Ovary (tissue), 10 donors: ENCODE results near the gene CSN1S1. TPM values are rescaled to one million over a fixed set of nuclear protein-coding genes. Genes with fewer than 3 reads are reported as not detected.

Source experiments
- DNase-seq, 5 donors: peaks; one replicate each; pipeline ENCODE4 v3.0.0-alpha.2; 2019 to 2020
- H3K27ac ChIP-seq, 2 donors: fragments of 200-600 bp; one replicate each; pipeline versions ENCODE4 v1.5.1 to v1.8.0; 2019 to 2022
- H3K27me3 ChIP-seq: fragments of 200-600 bp; one replicate; pipeline ENCODE4 v1.8.0; 2022
- H3K36me3 ChIP-seq: fragments of 200-600 bp; sonication (generic); one replicate; pipeline ENCODE4 v1.5.1; 2019
- H3K4me1 ChIP-seq: one replicate; pipeline ENCODE4 v1.8.1; 2013; ENCODE audit warnings: mild to moderate bottlenecking, moderate library complexity; ENCODE audit not compliant: insufficient read depth
- H3K4me3 ChIP-seq: fragments of 200-600 bp; sonication (generic); one replicate; pipeline ENCODE4 v1.5.1; 2017
- H3K9me3 ChIP-seq, 2 donors: fragments of 200-600 bp in 1 of 2; sonication (generic) in 1 of 2; one replicate each; pipeline versions ENCODE4 v1.5.1 to v1.8.1; 2013 to 2019; ENCODE audit warnings: mild to moderate bottlenecking in 1 of 2, moderate library complexity in 1 of 2
- EP300 ChIP-seq: sonication (generic); formaldehyde crosslinking; IDR thresholded peaks from one replicate; pipeline ENCODE4 v1.6.1; 2017; ENCODE audit warnings: antibody characterized with exemption
- POLR2A ChIP-seq: fragments of 450-650 bp; IDR thresholded peaks from one replicate; pipeline ENCODE4 v1.6.1; 2017; ENCODE audit warnings: antibody characterized with exemption, mild to moderate bottlenecking, moderate library complexity
- WGBS, 3 donors: extraction: QIAGEN DNeasy Blood & Tissue Kit in 1 of 3; methylation state at CpG; one replicate each; pipeline versions ENCODE4 v1.1.5 to v1.1.7; 2013 to 2017; 5-methylcytosine and 5-hydroxymethylcytosine counted together
- intact Hi-C, 4 donors: fragments of 100-400 bp; cut with DNase I; formaldehyde crosslinking; loops; one replicate each; pipeline versions ENCODE4 v1.11.0 to v1.15.1; 2022 to 2023
- long read RNA-seq, 3 donors: library from polyadenylated mRNA in 2 of 3; unstranded in 2 of 3; transcript quantifications; one replicate each; pipeline ENCODE4 v2.0.0 and lab custom pipeline, GENCODE V29; 2021 to 2026
- polyA plus RNA-seq, 2 donors: library from polyadenylated mRNA; stranded (reverse); fragments of 200-250 nt in 1 of 2; fragments of 350-450 nt in 1 of 2; fragmentation: Illumina TruSeq in 1 of 2; extraction: RNeasy Lipid Tissue Mini Kit (QIAGEN cat#74804) in 1 of 2; gene quantifications; one replicate each; pipeline ENCODE4 v1.2.3, GENCODE V29; 2013 to 2014
- total RNA-seq, 7 donors: library from RNA; depleted of rRNA in 2 of 7; stranded (reverse); fragments of >200 nt in 2 of 7; fragmentation: NEBNext Ultra II Directional in 3 of 7; extraction: Animal tissue kit (Norgen Biotek cat#: 25700) in 3 of 7; gene quantifications; one replicate each; pipeline versions ENCODE4 v1.1.0 to v1.2.4, GENCODE V29; 2016 to 2023
- TF ChIP-seq, protein P1 (sequence below), 3 donors: fragments of 450-650 bp in 2 of 3; fragments of 200-600 bp in 1 of 3; IDR thresholded peaks; one replicate each; pipeline versions ENCODE4 v1.5.1 to v1.8.0; 2016 to 2022; ENCODE audit warnings: antibody characterized with exemption in 3 of 3, mild to moderate bottlenecking in 1 of 3
- donor health status: DM: no; HTN: no; CAD: no; lungs with moderate emphysema.
- donor health status: DM: no; HTN: no; CAD: no.
- donor health status: Bipolar disorder and iron deficiency.
- donor health status: DM: yes; HTN: yes; CAD: no.
- donor health status: DM: no; HTN: no; CAD: no.
- donor health status: DM: yes; HTN: yes; CAD: no.

Gene CSN1S1
- total RNA-seq, result not detected
- polyA plus RNA-seq, result not detected
- long read RNA-seq, donor 1, result 0 reads
- long read RNA-seq, donor 2, result 0 reads
- long read RNA-seq, donor 3, result 0 reads

DNA sequence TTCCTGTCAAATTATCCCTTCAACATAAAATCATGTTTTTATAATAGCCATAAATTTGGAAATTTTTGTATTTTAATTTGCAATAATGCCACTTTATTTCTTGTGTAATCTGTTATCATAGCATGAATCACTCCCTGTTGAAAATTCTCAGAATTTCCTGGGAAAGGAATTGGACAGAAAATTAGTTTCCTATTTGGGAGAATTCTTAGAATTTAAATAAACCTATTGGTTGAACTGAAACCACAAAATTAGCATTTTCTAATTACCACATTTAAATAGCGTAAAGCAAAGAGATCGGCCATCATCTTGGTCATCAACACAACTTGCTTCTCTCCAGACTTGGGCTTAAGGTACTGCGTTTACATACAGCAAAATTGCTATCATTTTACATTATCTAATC is at the start of gene CSN1S1:
CSN1S1 (plus strand) TSS at position 301 of the 400 bp plus-strand sequence. CDS start 1,488 bp downstream, outside the sequence.
- no peaks in the 10 kb centered on the region for H3K36me3 ChIP-seq
- intact Hi-C loops, result no loop called here
- H3K4me1 ChIP-seq, result no peaks in the 10 kb centered on the region
- no peaks in the 10 kb centered on the region for H3K27me3 ChIP-seq
- H3K27ac ChIP-seq, result no peak within 1 kb of the TSS
- H3K4me3 ChIP-seq, result no peak within 1 kb of the TSS
- H3K9me3 ChIP-seq, result no peaks in the 10 kb centered on the region
- DNase-seq, result no peak
- TF ChIP-seq, protein P1, sequence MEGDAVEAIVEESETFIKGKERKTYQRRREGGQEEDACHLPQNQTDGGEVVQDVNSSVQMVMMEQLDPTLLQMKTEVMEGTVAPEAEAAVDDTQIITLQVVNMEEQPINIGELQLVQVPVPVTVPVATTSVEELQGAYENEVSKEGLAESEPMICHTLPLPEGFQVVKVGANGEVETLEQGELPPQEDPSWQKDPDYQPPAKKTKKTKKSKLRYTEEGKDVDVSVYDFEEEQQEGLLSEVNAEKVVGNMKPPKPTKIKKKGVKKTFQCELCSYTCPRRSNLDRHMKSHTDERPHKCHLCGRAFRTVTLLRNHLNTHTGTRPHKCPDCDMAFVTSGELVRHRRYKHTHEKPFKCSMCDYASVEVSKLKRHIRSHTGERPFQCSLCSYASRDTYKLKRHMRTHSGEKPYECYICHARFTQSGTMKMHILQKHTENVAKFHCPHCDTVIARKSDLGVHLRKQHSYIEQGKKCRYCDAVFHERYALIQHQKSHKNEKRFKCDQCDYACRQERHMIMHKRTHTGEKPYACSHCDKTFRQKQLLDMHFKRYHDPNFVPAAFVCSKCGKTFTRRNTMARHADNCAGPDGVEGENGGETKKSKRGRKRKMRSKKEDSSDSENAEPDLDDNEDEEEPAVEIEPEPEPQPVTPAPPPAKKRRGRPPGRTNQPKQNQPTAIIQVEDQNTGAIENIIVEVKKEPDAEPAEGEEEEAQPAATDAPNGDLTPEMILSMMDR (IDR thresholded peaks at IDR 0.05), result no peak
- TF ChIP-seq EP300 (no peak), POLR2A (no peak)
- 92 to 94% (median 92%) methylated on average over 3 of the region's 3 CpGs for WGBS, 3 donors

DNA sequence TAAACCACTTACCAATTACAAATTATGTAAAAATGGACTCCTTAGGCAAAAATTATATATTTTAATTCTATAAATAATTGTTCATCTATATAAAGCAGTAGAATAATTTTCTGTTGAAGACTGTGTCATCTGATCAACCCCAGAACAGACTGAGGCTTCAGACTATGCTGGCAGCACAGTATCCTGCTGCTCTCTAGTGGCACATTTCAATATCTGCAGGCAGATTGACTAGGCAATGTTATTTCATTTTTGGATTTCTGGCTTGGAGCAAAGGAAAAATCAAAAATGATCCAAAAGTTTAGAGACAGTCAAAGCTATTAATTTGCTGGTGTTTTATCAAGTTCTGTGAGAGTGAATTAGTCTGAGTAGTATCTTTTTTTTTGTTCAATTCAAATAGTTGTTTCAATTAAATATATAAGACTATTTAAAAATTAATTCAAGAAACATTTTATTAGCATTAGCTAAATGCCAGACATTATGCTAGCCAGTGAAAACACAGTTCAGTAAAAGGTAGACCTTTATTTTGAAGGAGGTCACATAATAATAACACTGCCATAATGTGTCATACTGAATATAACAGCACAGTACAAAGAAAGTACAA is 49.6 kb upstream of the CSN1S1 start:
- no peaks in the 10 kb centered on the region for H3K9me3 ChIP-seq
- H3K36me3 ChIP-seq, result no peaks in the 10 kb centered on the region
- no peak overlapping the region for H3K27ac ChIP-seq
- TF ChIP-seq, protein P1 (IDR thresholded peaks at IDR 0.05), result peak in 1 of 3 donors; percentile 15
- TF ChIP-seq EP300, result no peak
- no peaks in the 10 kb centered on the region for H3K4me1 ChIP-seq
- no peak for DNase-seq
- H3K27me3 ChIP-seq, result no peaks in the 10 kb centered on the region
- H3K4me3 ChIP-seq, result no peak overlapping the region
- intact Hi-C loops, result no loop called here

DNA sequence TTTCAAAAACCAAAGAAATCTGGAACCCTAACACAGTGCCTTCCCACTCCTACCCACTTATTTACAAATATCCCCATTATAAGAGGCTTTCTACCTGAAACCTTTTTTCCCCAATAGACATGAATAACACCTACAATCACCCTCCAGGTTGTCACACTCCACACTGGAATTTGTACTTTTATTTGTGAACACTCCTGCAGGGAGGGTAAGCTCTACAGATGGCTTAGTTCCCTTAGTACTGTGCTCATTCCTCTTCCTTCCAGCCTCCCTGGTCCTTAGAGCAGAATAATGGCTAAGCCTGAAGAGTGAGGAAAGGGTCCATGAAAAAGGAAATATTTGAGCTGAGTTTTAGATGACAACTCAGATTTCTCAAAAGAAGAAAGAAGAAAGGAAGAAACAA is 48.7 kb upstream of the CSN1S1 start:
- DNase-seq, result no peak
- intact Hi-C loops, result no loop called here
- Histone ChIP-seq H3K4me3 (no peak overlapping the region), H3K36me3 (no peaks in the 10 kb centered on the region), H3K4me1 (no peaks in the 10 kb centered on the region), H3K9me3 (no peaks in the 10 kb centered on the region), H3K27me3 (no peaks in the 10 kb centered on the region), H3K27ac (no peak overlapping the region)
- no peak for TF ChIP-seq EP300
- no peak for TF ChIP-seq POLR2A

GRCh38 chr4:69888336-69888735 is 42.5 kb upstream of the CSN1S1 start:
- DNase-seq, result no peak
- intact Hi-C loops, result no loop called here
- H3K27me3 ChIP-seq, result no peaks in the 10 kb centered on the region
- H3K9me3 ChIP-seq, result no peaks in the 10 kb centered on the region
- no peak overlapping the region for H3K4me3 ChIP-seq
- no peaks in the 10 kb centered on the region for H3K4me1 ChIP-seq
- no peak for TF ChIP-seq POLR2A
- TF ChIP-seq, protein P1 (IDR thresholded peaks at IDR 0.05), result no peak
- TF ChIP-seq EP300, result no peak
- H3K36me3 ChIP-seq, result no peaks in the 10 kb centered on the region
- H3K27ac ChIP-seq, result no peak overlapping the region

DNA sequence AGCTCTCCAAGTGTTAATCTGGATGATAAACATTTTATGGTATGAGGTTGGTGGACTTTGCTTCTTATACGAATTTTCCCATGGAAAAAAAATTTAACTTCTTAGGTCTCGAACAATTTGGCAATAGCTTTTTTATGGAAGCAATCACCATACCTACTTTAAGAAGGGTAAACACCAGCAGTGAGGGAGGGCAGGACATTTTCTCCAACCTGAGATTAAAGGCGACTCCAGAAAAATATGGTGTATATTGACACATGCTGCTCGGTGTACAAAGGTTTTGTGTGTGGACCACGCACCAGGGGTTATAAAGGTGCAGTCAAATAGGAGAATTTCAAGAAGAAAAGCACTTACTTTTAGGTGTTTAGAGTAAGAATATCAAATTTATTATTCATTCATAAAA is 36.7 kb upstream of the CSN1S1 start:
- 54 to 73% (median 58%) methylated on average over 5 of the region's 5 CpGs for WGBS, 3 donors
- Histone ChIP-seq H3K4me1 (no peaks in the 10 kb centered on the region), H3K27me3 (no peaks in the 10 kb centered on the region), H3K4me3 (no peak overlapping the region), H3K27ac (no peak overlapping the region), H3K36me3 (no peaks in the 10 kb centered on the region), H3K9me3 (no peaks in the 10 kb centered on the region)
- no peak for TF ChIP-seq EP300
- TF ChIP-seq, protein P1 (IDR thresholded peaks at IDR 0.05), result no peak
- TF ChIP-seq POLR2A, result no peak
- intact Hi-C loops, result no loop called here
- DNase-seq, result no peak
